Endodermal cell (in vitro differentiated cells): ENCODE results near the gene JSRP1. TPM values are rescaled to one million over a fixed set of nuclear protein-coding genes. Genes with fewer than 3 reads are reported as not detected.

ENCODE experiments used
- DNase-seq: peaks from one replicate; pipeline ENCODE4 v3.0.0-alpha.2; 2017
- H3K27ac ChIP-seq: 2 replicates; pipeline ENCODE4 v1.5.1; 2013; ENCODE audit warnings: mild to moderate bottlenecking, low read depth, low read length, moderate library complexity
- H3K27me3 ChIP-seq: 2 replicates; pipeline ENCODE4 v1.6.1; 2013; ENCODE audit warnings: mild to moderate bottlenecking, low read length, moderate library complexity; ENCODE audit not compliant: insufficient read depth, control insufficient read depth, poor library complexity, severe bottlenecking
- H3K36me3 ChIP-seq: 2 replicates; pipeline ENCODE4 v1.7.0; 2013; ENCODE audit warnings: mild to moderate bottlenecking, low read length, moderate library complexity; ENCODE audit not compliant: control insufficient read depth, insufficient read depth
- H3K4me1 ChIP-seq: one replicate; pipeline ENCODE4 v1.7.0; 2013; ENCODE audit warnings: low read length; ENCODE audit not compliant: control insufficient read depth, insufficient read depth
- H3K4me3 ChIP-seq: 2 replicates; pipeline ENCODE4 v1.5.1; 2013; ENCODE audit warnings: mild to moderate bottlenecking, low read length, moderate library complexity
- H3K9ac ChIP-seq: 2 replicates; pipeline ENCODE4 v1.6.1; 2013; ENCODE audit warnings: mild to moderate bottlenecking, low read length, moderate library complexity; ENCODE audit not compliant: poor library complexity, severe bottlenecking; ENCODE audit errors: extremely low read depth
- H3K9me3 ChIP-seq: 2 replicates; pipeline ENCODE4 v1.6.1; 2013; ENCODE audit warnings: mild to moderate bottlenecking, low read length, moderate library complexity; ENCODE audit not compliant: control insufficient read depth
- H3K27ac Mint-ChIP-seq: 2 replicates; pipeline ENCODE4 v1.8.0; 2020; ENCODE audit warnings: mixed read lengths
- H3K27me3 Mint-ChIP-seq: 2 replicates; pipeline ENCODE4 v1.8.0; 2021; ENCODE audit warnings: mild to moderate bottlenecking, mixed read lengths; ENCODE audit not compliant: insufficient read depth
- H3K36me3 Mint-ChIP-seq: 2 replicates; pipeline ENCODE4 v1.8.0; 2020; ENCODE audit warnings: low read depth, mixed read lengths
- H3K4me1 Mint-ChIP-seq: 2 replicates; pipeline ENCODE4 v1.8.0; 2020; ENCODE audit warnings: mixed read lengths
- H3K4me3 Mint-ChIP-seq: 2 replicates; pipeline ENCODE4 v1.8.0; 2020; ENCODE audit warnings: mild to moderate bottlenecking, moderate library complexity, mixed read lengths
- H3K9me3 Mint-ChIP-seq: 2 replicates; pipeline ENCODE4 v1.8.0; 2020; ENCODE audit warnings: mild to moderate bottlenecking, mixed read lengths
- CTCF ChIP-seq: fragments of 200-600 bp; sonication (generic); conservative IDR thresholded peaks from 2 replicates; pipeline ENCODE4 v1.5.0; 2021; ENCODE audit warnings: antibody characterized with exemption, mild to moderate bottlenecking
- WGBS, 2 experiments: methylation state at CpG; one replicate each; pipeline versions ENCODE4 v1.1.5 to v1.1.7; 2013; ENCODE audit warnings: missing lambda C conversion rate in 2 of 2, mixed read lengths in 1 of 2; ENCODE audit not compliant: insufficient coverage in 1 of 2, insufficient read length in 1 of 2; 5-methylcytosine and 5-hydroxymethylcytosine counted together
- total RNA-seq, 2 donors: library from RNA; stranded (reverse); fragmentation: NEBNext Ultra II Directional in 1 of 2; extraction: Animal tissue kit (Norgen Biotek cat#: 25700) in 1 of 2; gene quantifications; 2 replicates in 1 of 2; 3 replicates in 1 of 2; pipeline ENCODE4 v1.2.1, GENCODE V29; 2021

Gene JSRP1
- total RNA-seq, 2 donors from 2014 or later: 0.66 to 0.89 TPM

GRCh38 chr19:2280633-2281264, 24.5 kb upstream of the JSRP1 start:
- 83 to 89% methylated on average over 19 to 25 of the region's 26 CpGs for WGBS, 2 experiments
- Histone ChIP-seq H3K36me3 (no peaks in the 10 kb centered on the region), H3K9me3 (no peaks in the 10 kb centered on the region), H3K4me3 (no peak overlapping the region), H3K9ac (no peak overlapping the region), H3K27me3 (peaks cover 26% of the 10 kb centered on the region), H3K4me1 (no peaks in the 10 kb centered on the region), H3K27ac (no peak overlapping the region)
- TF ChIP-seq CTCF: no peak
- DNase-seq: no peak
- Mint-ChIP-seq H3K27ac (no peak overlapping the region), H3K9me3 (no peaks in the 10 kb centered on the region), H3K27me3 (peaks cover 31% of the 10 kb centered on the region), H3K36me3 (no peaks in the 10 kb centered on the region), H3K4me3 (no peak overlapping the region), H3K4me1 (no peaks in the 10 kb centered on the region)

- no peak overlapping the region for H3K27ac Mint-ChIP-seq
- no peak overlapping the region for H3K4me3 Mint-ChIP-seq
- 94 to 98% methylated on average over 25 to 33 of the region's 33 CpGs for WGBS, 2 experiments
Observed at GRCh38 chr19:2278459-2279158, 22.4 kb upstream of the JSRP1 start.

DNA sequence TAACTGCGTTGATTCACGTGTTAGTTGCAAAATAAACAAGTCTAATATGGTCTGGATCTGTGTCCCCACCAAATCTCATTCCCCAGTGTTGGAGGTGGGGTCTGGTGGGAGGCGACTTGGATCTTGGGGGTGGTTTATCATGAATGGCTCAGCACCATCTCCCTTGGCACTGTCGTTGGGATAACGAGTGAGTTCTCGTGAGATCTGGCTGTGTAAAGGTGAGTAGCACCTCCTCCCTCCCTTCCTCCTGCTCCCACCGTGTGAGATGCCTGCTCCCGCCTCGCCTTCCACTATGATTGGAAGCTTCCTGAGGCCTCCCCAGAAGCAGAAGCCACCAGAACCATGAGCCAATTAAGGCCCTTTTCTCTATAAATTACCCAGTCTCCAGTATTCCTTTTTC, 20.9 kb upstream of the JSRP1 start:
- Histone ChIP-seq H3K4me3 (no peak overlapping the region), H3K9ac (no peak overlapping the region), H3K27me3 (peaks cover 7% of the 10 kb centered on the region), H3K36me3 (peaks cover 13% of the 10 kb centered on the region), H3K9me3 (no peaks in the 10 kb centered on the region), H3K27ac (no peak overlapping the region), H3K4me1 (peaks cover 3% of the 10 kb centered on the region)
- Mint-ChIP-seq H3K36me3 (peaks cover 13% of the 10 kb centered on the region), H3K27ac (peak overlapping the region; percentile 58), H3K4me1 (peaks cover 9% of the 10 kb centered on the region), H3K4me3 (no peak overlapping the region), H3K27me3 (peaks cover 5% of the 10 kb centered on the region), H3K9me3 (no peaks in the 10 kb centered on the region)
- WGBS, 2 experiments: 88 to 94% methylated on average over 6 to 9 of the region's 9 CpGs
- no peak for TF ChIP-seq CTCF
- DNase-seq: no peak

More at GRCh38 chr19:2278459-2279158, 22.4 kb upstream of the JSRP1 start:
- no peak for TF ChIP-seq CTCF
- Histone ChIP-seq H3K4me1 (no peaks in the 10 kb centered on the region), H3K9me3 (no peaks in the 10 kb centered on the region), H3K27me3 (peaks cover 19% of the 10 kb centered on the region), H3K36me3 (peaks cover 8% of the 10 kb centered on the region), H3K4me3 (no peak overlapping the region), H3K9ac (no peak overlapping the region), H3K27ac (no peak overlapping the region)
- no peak for DNase-seq
- Mint-ChIP-seq H3K36me3 (peaks cover 10% of the 10 kb centered on the region), H3K27me3 (peaks cover 17% of the 10 kb centered on the region), H3K9me3 (no peaks in the 10 kb centered on the region), H3K4me1 (peaks cover 7% of the 10 kb centered on the region)
